H9 (cell line): Measurements from ENCODE around the gene APCDD1L. TPM values are rescaled to one million over a fixed set of nuclear protein-coding genes. Genes with fewer than 3 reads are reported as not detected.
A peak's percentile ranks its signal among the peaks of the same experiment; 100 is the strongest.

Source experiments
- DNase-seq: peaks from one replicate; pipeline ENCODE4 v3.0.0-alpha.2; 2017
- H2AFZ ChIP-seq: one replicate; pipeline ENCODE4 v1.6.1; 2013; ENCODE audit warnings: mild to moderate bottlenecking, low read length, control low read depth, moderate library complexity
- H2AK5ac ChIP-seq: 2 replicates; pipeline ENCODE4 v1.6.1; 2013; ENCODE audit warnings: low read length, control low read depth, mixed read lengths; ENCODE audit not compliant: insufficient read length
- H2BK120ac ChIP-seq: one replicate; pipeline ENCODE4 v1.6.1; 2013; ENCODE audit warnings: low read depth, mild to moderate bottlenecking, low read length, control low read depth, inconsistent platforms; ENCODE audit not compliant: poor library complexity, severe bottlenecking
- H2BK12ac ChIP-seq: 2 replicates; pipeline ENCODE4 v1.6.1; 2013; ENCODE audit warnings: low read length, control low read depth, mixed read lengths, low read depth; ENCODE audit not compliant: insufficient read length
- H2BK15ac ChIP-seq: 2 replicates; pipeline ENCODE4 v1.6.1; 2013; ENCODE audit warnings: low read depth, low read length, control low read depth
- H2BK20ac ChIP-seq: one replicate; pipeline ENCODE4 v1.6.1; 2013; ENCODE audit warnings: low read depth, mild to moderate bottlenecking, low read length, control low read depth, inconsistent platforms; ENCODE audit not compliant: poor library complexity, severe bottlenecking
- H2BK5ac ChIP-seq: 2 replicates; pipeline ENCODE4 v1.6.1; 2013; ENCODE audit warnings: low read length, control low read depth, mixed read lengths; ENCODE audit not compliant: insufficient read length
- H3K14ac ChIP-seq: 2 replicates; pipeline ENCODE4 v1.6.1; 2013; ENCODE audit warnings: low read length, control low read depth; ENCODE audit not compliant: insufficient read depth
- H3K18ac ChIP-seq: 2 replicates; pipeline ENCODE4 v1.6.1; 2013; ENCODE audit warnings: low read depth, mild to moderate bottlenecking, mixed read lengths, low read length, control low read depth; ENCODE audit not compliant: insufficient read length
- H3K23ac ChIP-seq: 2 replicates; pipeline ENCODE4 v1.6.1; 2013; ENCODE audit warnings: low read length, control low read depth, mixed read lengths, low read depth; ENCODE audit not compliant: insufficient read length
- H3K23me2 ChIP-seq: 2 replicates; pipeline ENCODE4 v1.6.1; 2013; ENCODE audit warnings: low read depth, mild to moderate bottlenecking, mixed read lengths, low read length, control low read depth; ENCODE audit not compliant: insufficient read length, poor library complexity, severe bottlenecking
- H3K27ac ChIP-seq: 2 replicates; pipeline ENCODE4 v1.5.1; 2013; ENCODE audit warnings: low read length, control low read depth, mixed read lengths, low read depth; ENCODE audit not compliant: insufficient read length
- H3K27me3 ChIP-seq: 2 replicates; pipeline ENCODE4 v1.6.1; 2013; ENCODE audit warnings: low read length, control low read depth, inconsistent platforms; ENCODE audit not compliant: insufficient read depth
- H3K4ac ChIP-seq: 2 replicates; pipeline ENCODE4 v1.6.1; 2013; ENCODE audit warnings: low read depth, mild to moderate bottlenecking, control low read depth, inconsistent platforms, low read length, moderate library complexity
- H3K4me1 ChIP-seq: 2 replicates; pipeline ENCODE4 v1.6.1; 2013; ENCODE audit warnings: low read length, control low read depth, inconsistent platforms; ENCODE audit not compliant: insufficient read depth
- H3K4me2 ChIP-seq: 2 replicates; pipeline ENCODE4 v1.6.1; 2013; ENCODE audit warnings: low read length, control low read depth, mixed read lengths; ENCODE audit not compliant: insufficient read length, insufficient read depth
- H3K56ac ChIP-seq: 2 replicates; pipeline ENCODE4 v1.6.1; 2013; ENCODE audit warnings: low read depth, mild to moderate bottlenecking, mixed read lengths, low read length, control low read depth; ENCODE audit not compliant: insufficient read length
- H3K79me1 ChIP-seq: 2 replicates; pipeline ENCODE4 v1.6.1; 2013; ENCODE audit warnings: low read depth, mild to moderate bottlenecking, moderate library complexity, low read length, control low read depth, inconsistent platforms; ENCODE audit not compliant: insufficient read depth, poor library complexity, severe bottlenecking
- H3K79me2 ChIP-seq: 2 replicates; pipeline ENCODE4 v1.6.1; 2013; ENCODE audit warnings: low read length, control low read depth, inconsistent platforms; ENCODE audit not compliant: insufficient read depth
- H3K9ac ChIP-seq: 2 replicates; pipeline ENCODE4 v1.6.1; 2013; ENCODE audit warnings: low read length, control low read depth, mixed read lengths; ENCODE audit not compliant: insufficient read length; ENCODE audit errors: extremely low read depth
- H3K9me3 ChIP-seq: one replicate; pipeline ENCODE4 v1.6.1; 2013; ENCODE audit warnings: low read depth, low read length, inconsistent platforms; ENCODE audit not compliant: control insufficient read depth
- H3T11ph ChIP-seq: one replicate; pipeline ENCODE4 v1.6.1; 2013; ENCODE audit warnings: mild to moderate bottlenecking, low read length, control low read depth, inconsistent platforms
- H4K20me1 ChIP-seq: one replicate; pipeline ENCODE4 v1.6.1; 2013; ENCODE audit not compliant: control insufficient read depth, insufficient read length, insufficient read depth
- H4K5ac ChIP-seq: 2 replicates; pipeline ENCODE4 v1.6.1; 2013; ENCODE audit warnings: low read depth, mild to moderate bottlenecking, mixed read lengths, low read length, control low read depth; ENCODE audit not compliant: insufficient read length
- H4K8ac ChIP-seq: replicated peaks from 2 replicates; pipeline ENCODE4 v1.6.1; 2013; ENCODE audit warnings: low read length, control low read depth, mixed read lengths, low read depth; ENCODE audit not compliant: insufficient read length
- H4K91ac ChIP-seq: 2 replicates; pipeline ENCODE4 v1.6.1; 2013; ENCODE audit warnings: low read depth, mild to moderate bottlenecking, moderate library complexity, mixed read lengths, low read length, control low read depth; ENCODE audit not compliant: insufficient read length
- H3K27ac Mint-ChIP-seq, 3 experiments: 2 replicates in 2 of 3; 3 replicates in 1 of 3; pipeline ENCODE4 v1.8.0; 2020 to 2021; ENCODE audit warnings: mixed read lengths in 3 of 3, mild to moderate bottlenecking in 1 of 3, moderate library complexity in 1 of 3
- H3K27me3 Mint-ChIP-seq: 2 replicates; pipeline ENCODE4 v1.8.0; 2021; ENCODE audit warnings: low read depth, mild to moderate bottlenecking, moderate library complexity, mixed read lengths
- H3K36me3 Mint-ChIP-seq, 3 experiments: 2 replicates in 2 of 3; 3 replicates in 1 of 3; pipeline ENCODE4 v1.8.0; 2020 to 2021; ENCODE audit warnings: low read depth in 3 of 3, mixed read lengths in 3 of 3; ENCODE audit not compliant: insufficient read depth in 1 of 3
- H3K4me1 Mint-ChIP-seq, 2 experiments: 2 replicates each; pipeline ENCODE4 v1.8.0; 2020; ENCODE audit warnings: mixed read lengths in 2 of 2
- H3K4me3 Mint-ChIP-seq, 2 experiments: 2 replicates in 1 of 2; 3 replicates in 1 of 2; pipeline ENCODE4 v1.8.0; 2020 to 2021; ENCODE audit warnings: mild to moderate bottlenecking in 2 of 2, mixed read lengths in 2 of 2, moderate library complexity in 1 of 2
- H3K9me3 Mint-ChIP-seq, 2 experiments: 2 replicates in 1 of 2; 3 replicates in 1 of 2; pipeline ENCODE4 v1.8.0; 2020; ENCODE audit warnings: mild to moderate bottlenecking in 2 of 2, mixed read lengths in 2 of 2, moderate library complexity in 1 of 2
- CTCF ChIP-seq: fragments of 200-600 bp; sonication (generic); conservative IDR thresholded peaks from 3 replicates; pipeline ENCODE4 v1.8.0; 2021; ENCODE audit warnings: antibody characterized with exemption, mild to moderate bottlenecking
- WGBS: extraction: QIAGEN DNeasy Blood & Tissue Kit; methylation state at CpG from one replicate; pipeline ENCODE4 v1.1.7; 2013; ENCODE audit warnings: missing lambda C conversion rate, low lambda C conversion rate, mixed read lengths; ENCODE audit not compliant: insufficient read length; ENCODE audit errors: extremely low coverage; 5-methylcytosine and 5-hydroxymethylcytosine counted together
- total RNA-seq: library from RNA; stranded (reverse); gene quantifications from 2 replicates; pipeline ENCODE4 v1.2.1, GENCODE V29; 2021

The APCDD1L gene
- total RNA-seq, 1 experiment from 2014 or later, result 0.68 TPM

GRCh38 chr20:58433029-58433647 lies 82.1 kb downstream of the APCDD1L start:
- Histone ChIP-seq H3K27ac (no peak overlapping the region), H3K4ac (no peak overlapping the region)
- no CpG with 5 or more reads among the region's 2 CpGs for WGBS

More at GRCh38 chr20:58433029-58433647, 82.1 kb downstream of the APCDD1L start:
- H3K56ac ChIP-seq, result no peak overlapping the region
- H2BK5ac ChIP-seq, result no peak overlapping the region
- H2BK20ac ChIP-seq, result no peak overlapping the region
- no peak overlapping the region for H2BK12ac ChIP-seq
- no peak overlapping the region for H3T11ph ChIP-seq
- H3K4me1 ChIP-seq, result peaks cover 12% of the 10 kb centered on the region
- no peak overlapping the region for H3K9ac ChIP-seq
- H3K14ac ChIP-seq, result no peak overlapping the region
- no peaks in the 10 kb centered on the region for H3K27me3 ChIP-seq
- H4K8ac ChIP-seq, result no peak overlapping the region
- no peaks in the 10 kb centered on the region for H4K20me1 ChIP-seq
- Mint-ChIP-seq H3K27ac (peak overlapping the region in 2 of 3 experiments; percentile 38 to 42; a peak in 5 of 7 replicates), H3K4me1 (peaks cover 43% of the 10 kb centered on the region in 2 experiments), H3K9me3 (no peaks in the 10 kb centered on the region), H3K36me3 (peaks cover 7 to 22% (median 19%) of the 10 kb centered on the region in 3 experiments; a peak in 5 of 7 replicates), H3K4me3 (no peak overlapping the region), H3K27me3 (no peaks in the 10 kb centered on the region)
- H3K79me1 ChIP-seq, result peaks cover under 1% of the 10 kb centered on the region
- no peak overlapping the region for H2AK5ac ChIP-seq
- no peak for DNase-seq
- H3K4me2 ChIP-seq, result no peak overlapping the region
- H3K18ac ChIP-seq, result no peak overlapping the region
- no peak overlapping the region for H4K91ac ChIP-seq
- no peak overlapping the region for H2BK15ac ChIP-seq
- peaks cover 11% of the 10 kb centered on the region; the same call in 1 of the 2 replicates for H3K79me2 ChIP-seq
- no peaks in the 10 kb centered on the region for H3K9me3 ChIP-seq
- no peaks in the 10 kb centered on the region for H3K23me2 ChIP-seq
- no peak for TF ChIP-seq CTCF
- no peak overlapping the region for H2AFZ ChIP-seq
- H4K5ac ChIP-seq, result no peak overlapping the region
- no peak overlapping the region for H3K23ac ChIP-seq
- no peak overlapping the region for H2BK120ac ChIP-seq
